Body of pancreas (tissue), 4 donors: ENCODE measurements around the gene ERBB3. TPM values are rescaled to one million over a fixed set of nuclear protein-coding genes. Genes with fewer than 3 reads are reported as not detected.
"Not testable (repeated sequence)": the region's sequence is repeated elsewhere in the genome, so short reads cannot be mapped to it uniquely, and the experiment has no call there.

Experiments
- ATAC-seq: fragments of 150-250 bp; one replicate; pipeline ENCODE4 v1.9.1; 2016
- DNase-seq, 4 donors: peaks; one replicate each; pipeline ENCODE4 v3.0.0-alpha.2; 2019
- H3K27ac ChIP-seq, 4 donors: fragments of 200-600 bp; sonication (generic); 1 replicate in 3 of 4; 2 replicates in 1 of 4; pipeline versions ENCODE4 v1.5.1 to v1.6.1; 2016 to 2019; ENCODE audit warnings: mild to moderate bottlenecking in 1 of 4, mixed read lengths in 1 of 4, moderate library complexity in 1 of 4
- H3K27me3 ChIP-seq, 2 donors: fragments of 200-600 bp; sonication (generic); one replicate each; pipeline ENCODE4 v1.6.0; 2016; ENCODE audit warnings: mild to moderate bottlenecking in 1 of 2
- H3K36me3 ChIP-seq, 2 donors: fragments of 200-600 bp; sonication (generic); replicated peaks in 1 of 2; 2 replicates each; pipeline ENCODE4 v1.5.1; 2016; ENCODE audit warnings: low read depth in 2 of 2; ENCODE audit not compliant: insufficient read depth in 1 of 2
- H3K4me1 ChIP-seq: fragments of 200-600 bp; sonication (generic); one replicate; pipeline ENCODE4 v1.6.0; 2016
- H3K4me3 ChIP-seq, 2 donors: fragments of 200-600 bp; sonication (generic); 1 replicate in 1 of 2; 2 replicates in 1 of 2; pipeline ENCODE4 v1.5.1; 2016 to 2019
- H3K9me3 ChIP-seq, 3 donors: fragments of 200-600 bp; sonication (generic); 1 replicate in 2 of 3; 2 replicates in 1 of 3; pipeline ENCODE4 v1.5.1; 2016
- POLR2A ChIP-seq, 3 donors: fragments of 450-650 bp; IDR thresholded peaks; one replicate each; pipeline ENCODE4 v1.6.1; 2016; ENCODE audit warnings: antibody characterized with exemption in 3 of 3, mild to moderate bottlenecking in 2 of 3
- WGBS, 2 donors: methylation state at CpG; one replicate each; pipeline ENCODE4 v1.1.5; 2017; 5-methylcytosine and 5-hydroxymethylcytosine counted together
- intact Hi-C: fragments of 100-400 bp; cut with DNase I; formaldehyde crosslinking; loops from one replicate; pipeline ENCODE4 v1.15.1; 2023
- total RNA-seq, 2 donors: library from RNA; depleted of rRNA; stranded (reverse); fragments of >200 nt; gene quantifications; one replicate each; pipeline ENCODE4 v1.1.0, GENCODE V29; 2016
- TF ChIP-seq, protein P1 (sequence below), 7 experiments: fragments of 450-650 bp in 4 of 7; fragments of 200-600 bp in 3 of 7; sonication (generic) in 3 of 7; IDR thresholded peaks; one replicate each; pipeline ENCODE4 v1.5.1; 2016 to 2019; ENCODE audit warnings: antibody characterized with exemption in 7 of 7

The ERBB3 gene
- total RNA-seq, 2 donors from 2014 or later = 72.9 to 74.8 TPM

DNA sequence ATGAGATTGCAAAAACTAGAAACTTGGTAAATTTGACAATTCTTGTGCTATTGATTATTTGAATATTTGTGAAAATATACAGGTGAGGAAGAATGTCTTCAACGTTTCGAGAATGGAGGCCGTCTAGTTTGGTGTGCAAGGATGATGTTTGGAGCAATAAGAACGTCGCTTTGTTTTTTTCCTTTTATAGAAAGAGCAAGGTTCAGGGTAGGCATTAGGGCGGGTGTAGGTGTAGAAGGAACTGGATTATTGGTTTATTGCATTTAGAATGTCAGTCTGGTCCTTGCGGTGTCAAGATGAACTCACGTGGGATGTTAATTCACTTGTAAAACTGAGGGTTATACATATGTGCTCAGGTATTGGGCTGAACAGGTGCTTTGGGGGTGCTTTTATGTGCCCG, 37.1 kb upstream of the ERBB3 start:
- peak overlapping the region in 3 of 4 donors; percentile 91 to 97 (median 96) for H3K27ac ChIP-seq

DNA sequence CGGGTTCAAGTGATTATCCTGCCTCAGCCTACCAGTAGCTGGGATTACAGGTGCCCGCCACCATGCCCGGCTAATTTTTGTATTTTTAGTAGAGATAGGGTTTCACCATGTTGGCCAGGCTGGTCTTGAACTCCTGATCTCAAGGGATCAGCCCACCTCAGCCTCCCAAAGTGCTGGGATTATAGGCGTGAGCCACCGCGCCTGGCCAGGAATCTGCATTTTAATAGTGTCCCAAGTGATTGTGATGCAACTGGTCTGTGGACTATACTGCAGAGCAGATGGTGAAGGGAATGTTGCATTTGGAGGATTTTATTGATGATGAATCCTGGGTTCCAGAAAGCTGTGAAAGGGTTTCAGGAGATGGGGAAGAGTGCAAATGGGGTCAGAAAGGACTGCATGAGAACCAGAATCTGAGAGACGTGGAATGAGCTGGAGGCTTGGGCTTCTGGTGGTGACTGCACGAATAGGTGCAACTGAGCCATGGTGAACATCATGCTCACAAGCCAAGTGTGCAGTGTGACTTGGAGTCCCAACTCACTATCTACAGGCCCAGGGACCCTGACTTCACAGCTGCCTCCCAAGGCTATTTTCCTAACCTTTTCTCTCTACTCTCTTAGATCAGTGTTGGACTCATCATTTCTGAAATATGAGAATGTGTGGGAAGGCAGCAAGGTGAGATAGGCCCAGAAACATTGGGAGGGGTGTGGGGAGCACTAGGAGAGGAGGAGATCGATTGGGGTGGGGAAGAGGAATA, 33.8 kb upstream of the ERBB3 start:
- no peak for TF ChIP-seq POLR2A (IDR thresholded peaks at IDR 0.05)
- TF ChIP-seq, protein P1, sequence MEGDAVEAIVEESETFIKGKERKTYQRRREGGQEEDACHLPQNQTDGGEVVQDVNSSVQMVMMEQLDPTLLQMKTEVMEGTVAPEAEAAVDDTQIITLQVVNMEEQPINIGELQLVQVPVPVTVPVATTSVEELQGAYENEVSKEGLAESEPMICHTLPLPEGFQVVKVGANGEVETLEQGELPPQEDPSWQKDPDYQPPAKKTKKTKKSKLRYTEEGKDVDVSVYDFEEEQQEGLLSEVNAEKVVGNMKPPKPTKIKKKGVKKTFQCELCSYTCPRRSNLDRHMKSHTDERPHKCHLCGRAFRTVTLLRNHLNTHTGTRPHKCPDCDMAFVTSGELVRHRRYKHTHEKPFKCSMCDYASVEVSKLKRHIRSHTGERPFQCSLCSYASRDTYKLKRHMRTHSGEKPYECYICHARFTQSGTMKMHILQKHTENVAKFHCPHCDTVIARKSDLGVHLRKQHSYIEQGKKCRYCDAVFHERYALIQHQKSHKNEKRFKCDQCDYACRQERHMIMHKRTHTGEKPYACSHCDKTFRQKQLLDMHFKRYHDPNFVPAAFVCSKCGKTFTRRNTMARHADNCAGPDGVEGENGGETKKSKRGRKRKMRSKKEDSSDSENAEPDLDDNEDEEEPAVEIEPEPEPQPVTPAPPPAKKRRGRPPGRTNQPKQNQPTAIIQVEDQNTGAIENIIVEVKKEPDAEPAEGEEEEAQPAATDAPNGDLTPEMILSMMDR (IDR thresholded peaks at IDR 0.05) = no peak
- Histone ChIP-seq H3K4me3 (no peak overlapping the region), H3K27me3 (no peaks in the 10 kb centered on the region), H3K27ac (peak overlapping the region in 1 of 4 donors; percentile 45), H3K9me3 (no peaks in the 10 kb centered on the region), H3K36me3 (peaks cover 3 to 10% of the 10 kb centered on the region in 2 donors), H3K4me1 (peaks cover 13% of the 10 kb centered on the region)
- ATAC-seq (no peak), DNase-seq (no peak)
- WGBS, 2 donors = 65 to 82% methylated on average over 9 of the region's 9 CpGs
- intact Hi-C loops = no loop called here

More for the DNA sequence above, 37.1 kb upstream of the ERBB3 start:
- DNase-seq = no peak
- peaks cover 3 to 10% of the 10 kb centered on the region in 2 donors for H3K36me3 ChIP-seq
- no peaks in the 10 kb centered on the region for H3K9me3 ChIP-seq
- 12 to 13% methylated on average over 9 of the region's 9 CpGs for WGBS, 2 donors
- H3K4me3 ChIP-seq = peak overlapping the region; percentile 82 to 85
- H3K4me1 ChIP-seq = peaks cover 21% of the 10 kb centered on the region
- H3K27me3 ChIP-seq = no peaks in the 10 kb centered on the region
- intact Hi-C loops = no loop called here
- no peak for ATAC-seq
- TF ChIP-seq POLR2A (IDR thresholded peaks at IDR 0.05) = no peak
- TF ChIP-seq, protein P1 (IDR thresholded peaks at IDR 0.05) = no peak

DNA sequence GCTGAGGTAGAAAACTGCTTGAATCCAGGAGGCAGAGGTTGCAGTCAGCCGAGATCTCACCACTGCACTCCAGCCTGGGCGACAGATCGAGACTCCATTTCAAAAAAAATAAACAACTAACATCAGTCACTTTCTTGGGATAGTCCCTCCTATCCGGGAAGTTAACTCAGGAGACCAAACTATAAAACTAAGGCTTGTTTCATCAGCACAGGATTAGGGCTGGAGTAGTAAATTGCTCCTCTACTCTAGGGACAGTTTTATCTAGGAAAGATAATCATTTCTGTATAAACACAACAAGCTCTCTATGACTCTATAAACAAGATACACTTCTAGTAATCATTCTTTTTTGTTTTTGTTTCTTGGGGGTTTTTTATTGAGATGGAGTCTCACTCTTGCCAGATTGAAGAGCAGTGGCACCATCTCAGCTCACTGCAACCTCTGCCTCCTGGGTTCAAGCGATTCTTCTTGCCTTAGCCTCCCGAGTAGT, 26.5 kb upstream of the ERBB3 start:
- Histone ChIP-seq H3K27me3 (no peaks in the 10 kb centered on the region), H3K36me3 (no peaks in the 10 kb centered on the region), H3K27ac (no peak overlapping the region), H3K4me1 (no peaks in the 10 kb centered on the region), H3K4me3 (no peak overlapping the region), H3K9me3 (no peaks in the 10 kb centered on the region)
- WGBS, 2 donors = 82% methylated on average over 6 of the region's 6 CpGs
- DNase-seq (no peak), ATAC-seq (no peak)
- intact Hi-C loops = no loop called here
- TF ChIP-seq, protein P1 (IDR thresholded peaks at IDR 0.05) = no peak
- TF ChIP-seq POLR2A (IDR thresholded peaks at IDR 0.05) = no peak

DNA sequence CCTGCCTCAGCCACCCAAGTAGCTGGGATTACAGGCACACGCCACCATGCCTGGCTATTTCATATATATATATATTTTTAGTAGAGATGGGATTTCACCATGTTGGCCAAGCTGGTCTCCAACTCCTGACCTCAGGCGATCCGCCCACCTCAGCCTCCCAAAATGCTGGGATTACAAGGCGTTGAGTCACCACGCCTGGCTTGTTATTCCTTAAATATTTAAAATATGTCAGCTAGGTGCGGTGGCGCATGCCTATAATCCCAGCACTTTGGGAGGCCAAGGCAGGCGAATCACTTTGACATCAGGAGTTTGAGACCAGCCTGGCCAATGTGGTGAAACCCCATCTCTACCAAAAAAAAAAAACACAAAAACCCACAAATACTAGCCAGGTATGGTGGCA, 20.0 kb upstream of the ERBB3 start:
- intact Hi-C loops, H3K36me3 ChIP-seq, DNase-seq, H3K27ac ChIP-seq, ATAC-seq, H3K27me3 ChIP-seq, H3K9me3 ChIP-seq, H3K4me3 ChIP-seq, H3K4me1 ChIP-seq: not testable (repeated sequence)
- WGBS, 2 donors = 89 to 91% methylated on average over 6 to 8 of the region's 8 CpGs

DNA sequence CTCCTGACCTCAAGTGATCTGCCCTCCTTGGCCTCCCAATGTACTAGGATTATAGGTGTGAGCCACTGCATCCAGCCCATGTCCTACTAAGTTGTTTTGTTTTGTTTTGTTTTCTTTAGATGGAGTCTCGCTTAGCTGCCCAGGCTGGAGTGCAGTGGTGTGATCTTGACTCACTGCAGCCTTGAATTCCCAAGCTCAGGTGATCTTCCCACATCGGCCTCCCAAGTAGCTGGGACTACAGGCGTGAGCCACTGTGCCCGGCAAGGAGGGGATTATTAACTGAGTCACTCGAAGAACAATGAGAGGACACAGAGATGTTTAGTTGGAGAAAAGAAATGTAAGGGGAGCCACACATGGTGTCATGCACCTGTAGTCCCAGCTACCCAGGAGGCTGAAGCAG, 18.0 kb upstream of the ERBB3 start:
- 57 to 66% methylated on average over 4 to 5 of the region's 5 CpGs for WGBS, 2 donors
- Histone ChIP-seq H3K36me3 (no peaks in the 10 kb centered on the region), H3K9me3 (no peaks in the 10 kb centered on the region), H3K4me3 (no peak overlapping the region), H3K27ac (no peak overlapping the region), H3K4me1 (no peaks in the 10 kb centered on the region), H3K27me3 (no peaks in the 10 kb centered on the region)
- ATAC-seq (no peak), DNase-seq (no peak)
- intact Hi-C loops = no loop called here
- TF ChIP-seq, protein P1 (IDR thresholded peaks at IDR 0.05) = no peak
- TF ChIP-seq POLR2A (IDR thresholded peaks at IDR 0.05) = no peak
